CD4-positive, CD25-positive, alpha-beta regulatory T cell (primary cell): ENCODE data around the gene ZNF726. TPM values are rescaled to one million over a fixed set of nuclear protein-coding genes. Genes with fewer than 3 reads are reported as not detected.
"Not testable (repeated sequence)": the region's sequence is repeated elsewhere in the genome, so short reads cannot be mapped to it uniquely, and the experiment has no call there.

ENCODE experiments used
- ATAC-seq, 2 donors: fragments of 150-1000 bp; cut with Tn5 transposase; one replicate each; pipeline ENCODE4 v1.10.0; 2021; ENCODE audit warnings: low read depth in 2 of 2, moderate number of reproducible peaks in 2 of 2, moderate library complexity in 1 of 2
- DNase-seq, 3 donors: peaks; one replicate each; pipeline versions ENCODE4 v3.0.0 to v3.0.0-alpha.2; 2012 to 2022; ENCODE audit warnings: mixed read lengths in 1 of 3
- H3K27ac ChIP-seq: one replicate; pipeline ENCODE4 v1.7.0; 2013; ENCODE audit warnings: mild to moderate bottlenecking, low read length; ENCODE audit not compliant: insufficient read depth, poor library complexity, severe bottlenecking
- H3K27me3 ChIP-seq: one replicate; pipeline ENCODE4 v1.7.0; 2013; ENCODE audit warnings: low read length; ENCODE audit not compliant: control insufficient read depth, insufficient read depth
- H3K36me3 ChIP-seq: one replicate; pipeline ENCODE4 v1.7.0; 2013; ENCODE audit warnings: mild to moderate bottlenecking, low read length, moderate library complexity; ENCODE audit not compliant: control insufficient read depth, insufficient read depth
- H3K4me1 ChIP-seq: 2 replicates; pipeline ENCODE4 v1.7.0; 2013; ENCODE audit warnings: mild to moderate bottlenecking, low read length; ENCODE audit not compliant: insufficient read depth, control insufficient read depth, poor library complexity, severe bottlenecking
- H3K4me3 ChIP-seq: one replicate; pipeline ENCODE4 v1.7.0; 2013; ENCODE audit warnings: low read depth, mild to moderate bottlenecking, low read length, moderate library complexity
- H3K9me3 ChIP-seq, 2 experiments: 1 replicate in 1 of 2; 2 replicates in 1 of 2; pipeline ENCODE4 v1.7.0; 2013; ENCODE audit warnings: low read length in 2 of 2, mild to moderate bottlenecking in 1 of 2, moderate library complexity in 1 of 2; ENCODE audit not compliant: control insufficient read depth in 2 of 2
- H3K27ac Mint-ChIP-seq, 3 donors: one replicate each; pipeline ENCODE4 v1.8.0; 2020 to 2022; ENCODE audit warnings: mild to moderate bottlenecking in 3 of 3, mixed read lengths in 3 of 3, moderate library complexity in 2 of 3
- H3K27me3 Mint-ChIP-seq: one replicate; pipeline ENCODE4 v1.8.0; 2022; ENCODE audit warnings: mild to moderate bottlenecking, mixed read lengths
- H3K36me3 Mint-ChIP-seq: one replicate; pipeline ENCODE4 v1.8.0; 2020; ENCODE audit warnings: mixed read lengths
- H3K4me1 Mint-ChIP-seq, 4 donors: one replicate each; pipeline ENCODE4 v1.8.0; 2020 to 2022; ENCODE audit warnings: mixed read lengths in 4 of 4, mild to moderate bottlenecking in 1 of 4
- H3K4me3 Mint-ChIP-seq, 4 donors: one replicate each; pipeline ENCODE4 v1.8.0; 2020 to 2022; ENCODE audit warnings: mild to moderate bottlenecking in 4 of 4, mixed read lengths in 4 of 4, moderate library complexity in 3 of 4
- H3K9me3 Mint-ChIP-seq, 7 donors: one replicate each; pipeline ENCODE4 v1.8.0; 2020 to 2022; ENCODE audit warnings: mixed read lengths in 7 of 7, mild to moderate bottlenecking in 3 of 7, moderate library complexity in 2 of 7
- polyA plus RNA-seq, 4 donors: library from polyadenylated mRNA; unstranded; fragments of 300-500 nt; fragmentation: Illumina TruSeq; gene quantifications; one replicate each; pipeline ENCODE4 v1.2.3, GENCODE V29; 2021
- total RNA-seq: library from RNA; stranded (reverse); gene quantifications from one replicate; pipeline ENCODE4 v1.2.3, GENCODE V29; 2022

ZNF726 gene
- total RNA-seq (4.4 TPM), polyA plus RNA-seq (1 to 10 TPM; 1.3 to 2.3 (median 2.0) TPM)

- Mint-ChIP-seq H3K9me3 (peaks cover 0 to 3% (median 0%) of the 10 kb centered on the region in 7 donors), H3K36me3 (peaks cover 4% of the 10 kb centered on the region), H3K27me3 (no peaks in the 10 kb centered on the region), H3K4me3 (peak within 1 kb of the TSS; percentile 91 to 98 (median 94)), H3K4me1 (peaks cover 0 to 29% (median 15%) of the 10 kb centered on the region in 4 donors), H3K27ac (peak within 1 kb of the TSS; percentile 80 to 93 (median 91))
- Histone ChIP-seq H3K36me3 (no peaks in the 10 kb centered on the region), H3K27me3 (no peaks in the 10 kb centered on the region), H3K9me3 (no peaks in the 10 kb centered on the region), H3K4me3 (peak within 1 kb of the TSS; percentile 83), H3K27ac (peak within 1 kb of the TSS; percentile 67), H3K4me1 (peaks cover 6% of the 10 kb centered on the region)
- DNase-seq (peak; percentile 79 to 94 (median 89)), ATAC-seq (peak; percentile 97 to 100)
Measured at GRCh38 chr19:23914402-23915286, at the start of gene ZNF726. Gene ZNF726, plus strand, starts transcription at chr19:23914886. Its CDS starts 109 bp downstream, at chr19:23914995.

GRCh38 chr19:23867895-23868294 lies 46.8 kb upstream of the ZNF726 start:
- ATAC-seq (no peak), DNase-seq (no peak)
- no peaks in the 10 kb centered on the region for H3K27me3 Mint-ChIP-seq
- Histone ChIP-seq H3K27ac (no peak overlapping the region), H3K9me3 (peaks cover 0 to 2% of the 10 kb centered on the region in 2 experiments), H3K4me3 (no peak overlapping the region), H3K27me3 (no peaks in the 10 kb centered on the region), H3K36me3 (no peaks in the 10 kb centered on the region), H3K4me1 (no peaks in the 10 kb centered on the region)
- no peak overlapping the region for H3K4me3 Mint-ChIP-seq
- H3K27ac Mint-ChIP-seq = no peak overlapping the region
- H3K4me1 Mint-ChIP-seq = no peaks in the 10 kb centered on the region
- H3K36me3 Mint-ChIP-seq = peaks cover 4% of the 10 kb centered on the region
- H3K9me3 Mint-ChIP-seq = peaks cover 0 to 14% (median 9%) of the 10 kb centered on the region in 7 donors

GRCh38 chr19:23868630-23869029 lies 46.1 kb upstream of the ZNF726 start:
- H3K27me3 Mint-ChIP-seq = no peaks in the 10 kb centered on the region
- H3K4me3 Mint-ChIP-seq = no peak overlapping the region
- peaks cover 4% of the 10 kb centered on the region for H3K36me3 Mint-ChIP-seq
- no peak overlapping the region for H3K27ac Mint-ChIP-seq
- Histone ChIP-seq H3K4me1 (no peaks in the 10 kb centered on the region), H3K27ac (no peak overlapping the region), H3K36me3 (no peaks in the 10 kb centered on the region), H3K9me3 (peaks cover 0 to 2% of the 10 kb centered on the region in 2 experiments), H3K27me3 (no peaks in the 10 kb centered on the region), H3K4me3 (no peak overlapping the region)
- DNase-seq (no peak), ATAC-seq (no peak)
- H3K4me1 Mint-ChIP-seq = no peaks in the 10 kb centered on the region
- H3K9me3 Mint-ChIP-seq = peaks cover 0 to 14% (median 9%) of the 10 kb centered on the region in 7 donors

- Mint-ChIP-seq H3K36me3 (peaks cover 4% of the 10 kb centered on the region), H3K4me3 (no peak overlapping the region), H3K27ac (no peak overlapping the region), H3K27me3 (no peaks in the 10 kb centered on the region), H3K4me1 (no peaks in the 10 kb centered on the region), H3K9me3 (peaks cover 0 to 12% (median 5%) of the 10 kb centered on the region in 7 donors)
- H3K4me1 ChIP-seq = no peaks in the 10 kb centered on the region
- H3K4me3 ChIP-seq = no peak overlapping the region
- no peak overlapping the region for H3K27ac ChIP-seq
- no peaks in the 10 kb centered on the region for H3K27me3 ChIP-seq
- DNase-seq (no peak), ATAC-seq (no peak)
- H3K9me3 ChIP-seq = peaks cover 2 to 3% of the 10 kb centered on the region in 2 experiments
- H3K36me3 ChIP-seq = no peaks in the 10 kb centered on the region
Measured at GRCh38 chr19:23872282-23872919, 42.3 kb upstream of the ZNF726 start.

GRCh38 chr19:23876261-23876660 lies 38.4 kb upstream of the ZNF726 start:
- ATAC-seq (no peak), DNase-seq (no peak)
- no peak overlapping the region for H3K4me3 ChIP-seq
- no peaks in the 10 kb centered on the region for H3K27me3 ChIP-seq
- Mint-ChIP-seq H3K4me3 (no peak overlapping the region), H3K4me1 (no peaks in the 10 kb centered on the region), H3K36me3 (peaks cover 4% of the 10 kb centered on the region), H3K9me3 (peaks cover 1 to 13% (median 7%) of the 10 kb centered on the region in 7 donors), H3K27ac (no peak overlapping the region), H3K27me3 (no peaks in the 10 kb centered on the region)
- peaks cover 0 to 4% of the 10 kb centered on the region in 2 experiments for H3K9me3 ChIP-seq
- H3K27ac ChIP-seq = no peak overlapping the region
- H3K4me1 ChIP-seq = no peaks in the 10 kb centered on the region
- no peaks in the 10 kb centered on the region for H3K36me3 ChIP-seq

- not testable (repeated sequence) for H3K36me3 ChIP-seq, H3K36me3 Mint-ChIP-seq, H3K4me1 Mint-ChIP-seq, H3K9me3 ChIP-seq, H3K27ac ChIP-seq, DNase-seq, H3K27ac Mint-ChIP-seq, H3K4me1 ChIP-seq, H3K27me3 Mint-ChIP-seq, H3K27me3 ChIP-seq, H3K4me3 ChIP-seq, ATAC-seq
- Mint-ChIP-seq H3K4me3 (peak overlapping the region in 1 of 4 donors; percentile 10), H3K9me3 (peaks cover 1 to 13% (median 7%) of the 10 kb centered on the region in 7 donors)
Measured at GRCh38 chr19:23876756-23877155, 37.9 kb upstream of the ZNF726 start.

- Histone ChIP-seq H3K27ac (no peak overlapping the region), H3K27me3 (no peaks in the 10 kb centered on the region), H3K9me3 (peaks cover 0 to under 1% of the 10 kb centered on the region in 2 experiments), H3K36me3 (no peaks in the 10 kb centered on the region), H3K4me1 (no peaks in the 10 kb centered on the region), H3K4me3 (no peak overlapping the region)
- ATAC-seq (no peak), DNase-seq (no peak)
- peak overlapping the region in 1 of 3 donors; percentile 38 for H3K27ac Mint-ChIP-seq
- H3K9me3 Mint-ChIP-seq = peaks cover 3 to 13% (median 10%) of the 10 kb centered on the region in 7 donors
- no peaks in the 10 kb centered on the region for H3K4me1 Mint-ChIP-seq
- no peaks in the 10 kb centered on the region for H3K27me3 Mint-ChIP-seq
- no peaks in the 10 kb centered on the region for H3K36me3 Mint-ChIP-seq
- no peak overlapping the region for H3K4me3 Mint-ChIP-seq
Measured at GRCh38 chr19:23882493-23882892, 32.2 kb upstream of the ZNF726 start.
